K562 (cell line): ENCODE data around the gene MCM6.

ENCODE experiments used
- CBX5 ChIP-seq: IDR thresholded peaks from 2 replicates; pipeline ENCODE4 v1.6.1; 2014; ENCODE audit warnings: low read depth, borderline replicate concordance
- CHD2 ChIP-seq: IDR thresholded peaks from 2 replicates; pipeline ENCODE4 v1.6.1; 2011; ENCODE audit warnings: low read depth, low read length
- KLF16 ChIP-seq: IDR thresholded peaks from 2 replicates; pipeline ENCODE4 v1.6.1; 2016; ENCODE audit warnings: antibody characterized with exemption
- MAFK ChIP-seq: IDR thresholded peaks from 2 replicates; pipeline ENCODE4 v1.6.1; 2011; ENCODE audit warnings: low read length, improper control_type of control experiment
- POLR2A ChIP-seq: fragments of 450-650 bp; conservative IDR thresholded peaks from 2 replicates; pipeline ENCODE4 v1.6.1; 2016
- SREBF2 ChIP-seq: sonication (generic); formaldehyde crosslinking; IDR thresholded peaks from 2 replicates; pipeline ENCODE4 v1.4.0; 2020; ENCODE audit warnings: mild to moderate bottlenecking, missing genetic modification reagents
- TEAD1 ChIP-seq, 2 experiments: fragments of 450-650 bp in 1 of 2; sonication (generic) in 1 of 2; formaldehyde crosslinking; IDR thresholded peaks; 2 replicates each; pipeline versions ENCODE4 v1.4.0 to v1.8.0; 2020 to 2022; ENCODE audit warnings: mild to moderate bottlenecking in 2 of 2, missing genetic modification reagents in 1 of 2
- ZNF274 ChIP-seq: IDR thresholded peaks from 2 replicates; pipeline ENCODE4 v1.6.1; 2011; ENCODE audit warnings: low read depth, mild to moderate bottlenecking, low read length, moderate library complexity, borderline replicate concordance
- TF ChIP-seq, protein P1 (sequence below): fragments of 150-350 bp; IDR thresholded peaks from 2 replicates; pipeline ENCODE4 v1.6.1; 2014; ENCODE audit warnings: low read depth, mild to moderate bottlenecking, low read length, borderline replicate concordance
- TF ChIP-seq, protein P2 (sequence below): fragments of 250-450 bp; sonication (Bioruptor Pico); IDR thresholded peaks from 2 replicates; pipeline ENCODE4 v1.9.0; 2021; ENCODE audit warnings: mild to moderate bottlenecking

DNA sequence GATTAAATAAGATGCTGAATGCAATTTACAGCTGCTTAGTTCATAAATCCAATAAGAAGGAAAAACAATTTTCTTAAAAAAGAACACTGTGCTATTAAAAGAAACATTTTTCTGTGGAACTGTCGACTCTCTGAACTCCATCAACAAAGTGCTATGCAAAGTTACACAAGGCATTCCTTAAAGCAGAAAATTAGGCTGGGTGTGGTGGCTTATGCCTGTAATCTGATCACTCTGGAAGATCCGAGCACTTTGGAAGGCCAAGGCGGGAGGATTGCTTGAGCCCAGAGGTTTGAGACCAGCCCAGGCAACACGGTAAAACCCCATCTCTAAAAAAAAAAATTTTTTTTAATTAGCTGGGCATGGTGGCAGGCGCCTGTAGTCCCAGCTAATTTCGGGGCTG lies 13.0 kb downstream of the MCM6 start:
- TF ChIP-seq, protein P1, sequence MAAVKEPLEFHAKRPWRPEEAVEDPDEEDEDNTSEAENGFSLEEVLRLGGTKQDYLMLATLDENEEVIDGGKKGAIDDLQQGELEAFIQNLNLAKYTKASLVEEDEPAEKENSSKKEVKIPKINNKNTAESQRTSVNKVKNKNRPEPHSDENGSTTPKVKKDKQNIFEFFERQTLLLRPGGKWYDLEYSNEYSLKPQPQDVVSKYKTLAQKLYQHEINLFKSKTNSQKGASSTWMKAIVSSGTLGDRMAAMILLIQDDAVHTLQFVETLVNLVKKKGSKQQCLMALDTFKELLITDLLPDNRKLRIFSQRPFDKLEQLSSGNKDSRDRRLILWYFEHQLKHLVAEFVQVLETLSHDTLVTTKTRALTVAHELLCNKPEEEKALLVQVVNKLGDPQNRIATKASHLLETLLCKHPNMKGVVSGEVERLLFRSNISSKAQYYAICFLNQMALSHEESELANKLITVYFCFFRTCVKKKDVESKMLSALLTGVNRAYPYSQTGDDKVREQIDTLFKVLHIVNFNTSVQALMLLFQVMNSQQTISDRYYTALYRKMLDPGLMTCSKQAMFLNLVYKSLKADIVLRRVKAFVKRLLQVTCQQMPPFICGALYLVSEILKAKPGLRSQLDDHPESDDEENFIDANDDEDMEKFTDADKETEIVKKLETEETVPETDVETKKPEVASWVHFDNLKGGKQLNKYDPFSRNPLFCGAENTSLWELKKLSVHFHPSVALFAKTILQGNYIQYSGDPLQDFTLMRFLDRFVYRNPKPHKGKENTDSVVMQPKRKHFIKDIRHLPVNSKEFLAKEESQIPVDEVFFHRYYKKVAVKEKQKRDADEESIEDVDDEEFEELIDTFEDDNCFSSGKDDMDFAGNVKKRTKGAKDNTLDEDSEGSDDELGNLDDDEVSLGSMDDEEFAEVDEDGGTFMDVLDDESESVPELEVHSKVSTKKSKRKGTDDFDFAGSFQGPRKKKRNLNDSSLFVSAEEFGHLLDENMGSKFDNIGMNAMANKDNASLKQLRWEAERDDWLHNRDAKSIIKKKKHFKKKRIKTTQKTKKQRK: no peak
- TF ChIP-seq SREBF2 (CRISPR knock-in tag) (no peak), TEAD1 (CRISPR knock-in tag; IDR thresholded peaks at IDR 0.05) (no peak), ZNF274 (no peak), CHD2 (no peak), CBX5 (no peak), KLF16 (no peak), MAFK (no peak), POLR2A (no peak)
- TF ChIP-seq, protein P2, sequence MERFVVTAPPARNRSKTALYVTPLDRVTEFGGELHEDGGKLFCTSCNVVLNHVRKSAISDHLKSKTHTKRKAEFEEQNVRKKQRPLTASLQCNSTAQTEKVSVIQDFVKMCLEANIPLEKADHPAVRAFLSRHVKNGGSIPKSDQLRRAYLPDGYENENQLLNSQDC (CRISPR knock-in tag): no peak
